IPS-20b (cell line): ENCODE measurements around the gene ADGRL3.

Source experiments
- H3K27ac ChIP-seq: one replicate; pipeline ENCODE4 v1.5.1; 2013; ENCODE audit warnings: low read length
- H3K27me3 ChIP-seq: 2 replicates; pipeline ENCODE4 v1.6.1; 2013; ENCODE audit warnings: mild to moderate bottlenecking, low read length, inconsistent platforms; ENCODE audit not compliant: insufficient read depth
- H3K36me3 ChIP-seq: 2 replicates; pipeline ENCODE4 v1.6.1; 2013; ENCODE audit warnings: low read depth, mild to moderate bottlenecking, inconsistent platforms, low read length, moderate library complexity; ENCODE audit not compliant: insufficient read depth
- H3K4me1 ChIP-seq: 2 replicates; pipeline ENCODE4 v1.6.1; 2013; ENCODE audit warnings: mild to moderate bottlenecking, control low read depth, inconsistent platforms, low read length, moderate library complexity; ENCODE audit not compliant: insufficient read depth
- H3K4me3 ChIP-seq: 2 replicates; pipeline ENCODE4 v1.5.1; 2013; ENCODE audit warnings: mild to moderate bottlenecking, low read length, inconsistent platforms
- H3K9ac ChIP-seq: 2 replicates; pipeline ENCODE4 v1.6.1; 2013; ENCODE audit warnings: low read depth, mild to moderate bottlenecking, inconsistent platforms, low read length, moderate library complexity
- H3K9me3 ChIP-seq: 2 replicates; pipeline ENCODE4 v1.6.1; 2013; ENCODE audit warnings: mild to moderate bottlenecking, low read depth, low read length, inconsistent platforms; ENCODE audit not compliant: insufficient read depth

Gene ADGRL3

GRCh38 chr4:61571761-61572559, 371.8 kb downstream of the ADGRL3 start:
- Histone ChIP-seq H3K27me3 (no peaks in the 10 kb centered on the region), H3K27ac (no peak overlapping the region), H3K36me3 (no peaks in the 10 kb centered on the region), H3K4me1 (no peaks in the 10 kb centered on the region), H3K4me3 (no peak overlapping the region), H3K9me3 (no peaks in the 10 kb centered on the region), H3K9ac (no peak overlapping the region)

DNA sequence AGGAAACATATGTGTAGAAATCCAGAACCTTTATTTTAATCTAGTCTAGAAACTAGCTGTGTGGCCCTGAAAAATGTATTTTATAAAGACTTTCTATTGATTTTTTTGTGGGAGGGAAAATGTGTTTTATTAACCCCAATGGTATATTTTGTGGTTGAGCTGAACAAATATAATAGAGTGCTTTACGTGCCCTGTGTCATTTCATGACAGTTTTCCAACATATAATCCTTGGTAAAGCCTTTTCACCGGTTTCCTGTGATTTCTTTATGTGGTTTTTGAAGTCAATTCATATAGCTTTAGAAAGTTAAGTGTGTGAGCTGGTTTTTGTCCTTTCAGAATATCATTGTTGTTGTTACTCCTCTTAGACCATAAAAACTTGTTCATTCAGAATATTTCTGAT, 375.7 kb downstream of the ADGRL3 start:
- Histone ChIP-seq H3K27me3 (no peaks in the 10 kb centered on the region), H3K4me3 (no peak overlapping the region), H3K36me3 (no peaks in the 10 kb centered on the region), H3K4me1 (no peaks in the 10 kb centered on the region), H3K27ac (no peak overlapping the region), H3K9ac (no peak overlapping the region), H3K9me3 (no peaks in the 10 kb centered on the region)

DNA sequence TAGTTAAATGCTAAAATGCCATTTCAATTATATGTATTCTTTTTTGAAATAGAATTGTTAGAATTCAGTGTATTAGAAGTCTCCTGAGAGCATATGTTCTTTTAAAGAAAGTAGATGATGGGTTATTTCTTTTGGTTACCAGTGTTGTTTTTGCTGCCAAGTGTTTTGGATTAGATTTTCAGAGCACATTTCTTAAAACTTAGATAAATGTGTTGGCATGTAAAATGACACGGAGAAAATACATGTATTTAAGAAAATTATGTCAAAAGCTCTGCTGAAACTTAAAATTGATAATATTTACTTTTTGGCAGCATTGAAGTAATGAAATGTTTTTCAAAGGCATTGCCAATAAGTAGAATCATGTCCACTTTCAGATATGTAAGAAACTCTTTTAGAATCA, 379.7 kb downstream of the ADGRL3 start:
- H3K4me1 ChIP-seq, result no peaks in the 10 kb centered on the region
- H3K9me3 ChIP-seq, result no peaks in the 10 kb centered on the region
- H3K27me3 ChIP-seq, result no peaks in the 10 kb centered on the region
- H3K36me3 ChIP-seq, result no peaks in the 10 kb centered on the region
- no peak overlapping the region for H3K27ac ChIP-seq
- no peak overlapping the region for H3K4me3 ChIP-seq
- H3K9ac ChIP-seq, result no peak overlapping the region

DNA sequence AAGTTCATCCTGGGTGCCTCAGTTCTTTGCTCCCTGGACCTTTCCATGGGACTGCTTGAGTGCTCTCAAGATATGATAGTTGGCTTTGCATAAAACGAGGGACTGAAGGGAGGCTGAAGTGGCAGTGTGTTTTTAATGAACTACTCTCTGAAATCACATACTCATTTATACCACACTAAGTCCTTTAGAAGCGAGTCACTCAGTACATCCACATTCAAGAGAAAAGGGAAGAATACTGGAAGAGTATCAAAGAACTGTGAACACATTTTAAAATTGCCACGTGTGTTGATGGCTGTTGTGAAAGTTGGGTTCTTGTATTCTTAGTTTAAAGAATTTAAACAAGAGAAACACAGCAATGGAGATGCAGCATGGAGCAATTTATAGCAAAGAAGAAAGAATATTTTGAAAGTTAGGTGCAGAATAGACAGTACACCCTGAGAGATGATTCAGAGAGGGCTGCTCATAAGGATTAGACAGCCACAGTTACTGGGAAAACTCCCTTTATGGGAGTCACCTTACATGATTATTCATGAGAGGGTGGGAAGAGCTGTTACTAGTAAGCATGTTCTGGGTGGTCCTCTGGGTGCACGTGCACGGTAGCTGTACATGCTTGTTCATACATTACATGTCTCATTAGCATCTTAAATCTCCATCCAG, 380.7 kb downstream of the ADGRL3 start:
- Histone ChIP-seq H3K36me3 (no peaks in the 10 kb centered on the region), H3K9ac (no peak overlapping the region), H3K27me3 (no peaks in the 10 kb centered on the region), H3K9me3 (no peaks in the 10 kb centered on the region), H3K4me1 (no peaks in the 10 kb centered on the region), H3K27ac (no peak overlapping the region), H3K4me3 (no peak overlapping the region)

DNA sequence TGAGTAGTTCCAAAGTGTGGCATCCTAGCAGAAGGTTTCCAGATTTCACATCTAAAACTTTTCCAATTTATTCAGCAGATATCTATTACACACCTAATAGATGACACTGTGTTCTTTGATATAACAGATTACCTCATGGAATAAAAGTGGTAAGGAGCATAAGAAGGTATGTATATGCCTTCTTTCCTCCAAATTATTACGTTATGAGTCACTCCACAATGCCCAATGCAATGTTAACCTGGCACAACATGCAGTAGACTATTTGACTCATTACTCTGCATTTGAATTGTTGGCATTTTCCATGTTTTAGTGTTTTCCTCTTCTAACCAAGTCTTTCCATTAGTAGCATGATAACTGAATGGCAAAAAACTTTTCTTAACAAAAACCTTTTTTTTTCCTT, 383.6 kb downstream of the ADGRL3 start:
- no peaks in the 10 kb centered on the region for H3K4me1 ChIP-seq
- H3K36me3 ChIP-seq, result no peaks in the 10 kb centered on the region
- no peaks in the 10 kb centered on the region for H3K27me3 ChIP-seq
- no peak overlapping the region for H3K27ac ChIP-seq
- H3K9me3 ChIP-seq, result no peaks in the 10 kb centered on the region
- no peak overlapping the region for H3K9ac ChIP-seq
- H3K4me3 ChIP-seq, result no peak overlapping the region

DNA sequence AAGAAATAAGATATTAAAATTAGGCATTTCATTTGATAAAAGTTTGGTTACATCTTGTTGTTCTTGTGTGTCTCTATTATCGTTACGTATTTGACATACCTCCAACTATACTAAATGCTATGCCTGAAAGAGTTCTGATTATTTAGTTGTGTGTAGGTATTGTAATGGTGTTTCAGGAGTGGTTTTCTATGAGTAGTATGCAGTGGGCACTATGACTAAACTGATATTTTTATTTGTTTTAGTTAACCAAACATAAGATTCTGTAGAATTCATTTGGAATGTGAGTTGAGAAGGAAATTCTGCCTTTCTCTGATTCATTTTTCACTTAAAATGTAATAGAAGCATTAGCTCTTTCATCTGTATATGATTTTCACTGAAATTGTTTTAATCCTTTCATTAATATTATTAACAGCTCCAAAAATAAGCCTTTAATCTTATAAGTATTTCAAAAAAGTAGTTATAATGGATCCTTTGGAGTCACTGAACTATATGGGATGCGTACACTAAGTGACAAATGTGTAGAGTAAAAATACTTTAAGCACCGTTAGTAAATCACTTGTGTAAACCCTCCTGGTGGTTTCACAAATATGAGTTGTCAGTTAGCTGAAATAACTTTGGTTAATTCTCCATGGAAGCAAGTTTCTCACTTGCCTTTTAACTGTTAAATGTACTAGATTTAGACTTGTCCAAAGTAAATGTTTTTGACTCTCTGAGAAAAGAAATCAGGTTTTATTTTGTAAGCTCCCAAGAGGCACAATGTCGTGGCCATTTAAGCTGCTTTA, 388.7 kb downstream of the ADGRL3 start:
- no peaks in the 10 kb centered on the region for H3K36me3 ChIP-seq
- H3K9ac ChIP-seq, result no peak overlapping the region
- H3K27me3 ChIP-seq, result no peaks in the 10 kb centered on the region
- no peak overlapping the region for H3K4me3 ChIP-seq
- H3K9me3 ChIP-seq, result no peaks in the 10 kb centered on the region
- no peak overlapping the region for H3K27ac ChIP-seq
- H3K4me1 ChIP-seq, result no peaks in the 10 kb centered on the region

- Histone ChIP-seq H3K27me3 (no peaks in the 10 kb centered on the region), H3K36me3 (no peaks in the 10 kb centered on the region), H3K4me3 (no peak overlapping the region), H3K4me1 (no peaks in the 10 kb centered on the region), H3K9me3 (no peaks in the 10 kb centered on the region), H3K27ac (no peak overlapping the region), H3K9ac (no peak overlapping the region)
Observed at GRCh38 chr4:61590881-61591280, 390.8 kb downstream of the ADGRL3 start.

DNA sequence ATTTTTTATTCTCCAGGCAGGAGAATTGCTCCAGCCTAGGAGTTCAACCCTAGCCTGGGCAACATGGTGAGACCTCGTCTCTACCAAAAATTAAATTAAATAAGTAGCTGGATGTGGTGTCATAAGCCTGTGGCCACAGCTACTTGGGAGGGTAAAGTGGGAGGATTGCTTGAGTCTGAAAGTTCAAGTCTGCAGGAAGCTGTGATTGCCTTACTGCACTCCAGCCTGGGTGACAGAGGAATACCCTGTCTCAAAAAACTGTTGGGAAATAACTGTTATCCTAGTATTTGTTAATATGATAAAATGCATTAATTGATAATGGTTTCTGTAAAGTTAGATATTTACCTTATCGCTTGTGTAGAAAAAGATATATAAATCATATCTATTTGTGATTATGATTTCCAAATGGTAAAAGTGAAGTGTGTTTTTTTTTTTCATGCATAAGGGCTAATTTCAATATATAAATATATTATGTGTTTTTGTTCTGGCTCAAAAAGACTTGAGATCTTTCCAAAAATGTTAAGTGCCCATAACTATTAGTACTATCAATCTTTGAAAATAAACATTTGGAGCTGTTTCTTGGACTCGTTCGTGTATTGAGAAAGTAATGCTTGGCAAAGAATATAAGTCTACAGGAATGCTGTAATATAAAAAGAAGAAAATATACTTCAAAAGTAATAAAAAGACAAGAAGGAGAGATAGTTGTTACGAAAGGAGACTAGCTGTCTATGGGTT, 396.6 kb downstream of the ADGRL3 start:
- H3K4me3 ChIP-seq, result no peak overlapping the region
- H3K27me3 ChIP-seq, result no peaks in the 10 kb centered on the region
- no peaks in the 10 kb centered on the region for H3K9me3 ChIP-seq
- no peaks in the 10 kb centered on the region for H3K4me1 ChIP-seq
- no peak overlapping the region for H3K9ac ChIP-seq
- no peaks in the 10 kb centered on the region for H3K36me3 ChIP-seq
- no peak overlapping the region for H3K27ac ChIP-seq

- no peaks in the 10 kb centered on the region for H3K27me3 ChIP-seq
- no peak overlapping the region for H3K4me3 ChIP-seq
- H3K9ac ChIP-seq, result no peak overlapping the region
Observed at GRCh38 chr4:61603086-61603485, 403.0 kb downstream of the ADGRL3 start.

DNA sequence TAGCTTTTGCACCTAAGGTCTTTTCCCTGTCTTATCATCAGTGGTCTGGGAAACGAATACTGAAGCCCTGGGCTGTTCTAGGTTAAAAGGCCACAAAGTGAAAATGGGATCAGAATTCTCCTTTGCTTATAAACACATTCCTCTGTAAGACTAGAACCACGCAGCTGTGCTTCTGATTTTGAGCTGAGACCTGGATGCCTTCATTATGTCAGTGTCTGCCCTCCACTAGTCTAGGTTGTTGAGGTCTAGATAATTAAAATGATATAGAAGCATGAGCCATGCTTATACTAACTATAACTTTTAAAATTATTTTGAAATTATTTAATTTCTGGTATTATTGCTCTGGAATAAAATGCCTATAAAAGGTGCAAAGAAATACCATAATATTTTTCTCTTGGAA, 403.9 kb downstream of the ADGRL3 start:
- Histone ChIP-seq H3K27ac (no peak overlapping the region), H3K4me3 (no peak overlapping the region), H3K36me3 (no peaks in the 10 kb centered on the region), H3K9me3 (no peaks in the 10 kb centered on the region), H3K4me1 (peaks cover 5% of the 10 kb centered on the region; the same call in 1 of the 2 replicates), H3K9ac (no peak overlapping the region), H3K27me3 (no peaks in the 10 kb centered on the region)

More at GRCh38 chr4:61603086-61603485, 403.0 kb downstream of the ADGRL3 start:
- H3K4me1 ChIP-seq, result peaks cover 5% of the 10 kb centered on the region; the same call in 1 of the 2 replicates
- H3K36me3 ChIP-seq, result no peaks in the 10 kb centered on the region
- no peak overlapping the region for H3K27ac ChIP-seq
- no peaks in the 10 kb centered on the region for H3K9me3 ChIP-seq

- no peak overlapping the region for H3K9ac ChIP-seq
- H3K27ac ChIP-seq, result no peak overlapping the region
- no peaks in the 10 kb centered on the region for H3K36me3 ChIP-seq
- no peak overlapping the region for H3K4me3 ChIP-seq
- H3K4me1 ChIP-seq, result peaks cover 5% of the 10 kb centered on the region; the same call in 1 of the 2 replicates
- no peaks in the 10 kb centered on the region for H3K9me3 ChIP-seq
- H3K27me3 ChIP-seq, result no peaks in the 10 kb centered on the region
Observed at GRCh38 chr4:61605984-61606383, 405.9 kb downstream of the ADGRL3 start.
